ENCODE measurements around the gene DNAJC11.
"Not testable (repeated sequence)": the region's sequence is repeated elsewhere in the genome, so short reads cannot be mapped to it uniquely, and the experiment has no call there.

Gene DNAJC11, protein sequence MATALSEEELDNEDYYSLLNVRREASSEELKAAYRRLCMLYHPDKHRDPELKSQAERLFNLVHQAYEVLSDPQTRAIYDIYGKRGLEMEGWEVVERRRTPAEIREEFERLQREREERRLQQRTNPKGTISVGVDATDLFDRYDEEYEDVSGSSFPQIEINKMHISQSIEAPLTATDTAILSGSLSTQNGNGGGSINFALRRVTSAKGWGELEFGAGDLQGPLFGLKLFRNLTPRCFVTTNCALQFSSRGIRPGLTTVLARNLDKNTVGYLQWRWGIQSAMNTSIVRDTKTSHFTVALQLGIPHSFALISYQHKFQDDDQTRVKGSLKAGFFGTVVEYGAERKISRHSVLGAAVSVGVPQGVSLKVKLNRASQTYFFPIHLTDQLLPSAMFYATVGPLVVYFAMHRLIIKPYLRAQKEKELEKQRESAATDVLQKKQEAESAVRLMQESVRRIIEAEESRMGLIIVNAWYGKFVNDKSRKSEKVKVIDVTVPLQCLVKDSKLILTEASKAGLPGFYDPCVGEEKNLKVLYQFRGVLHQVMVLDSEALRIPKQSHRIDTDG

DNA sequence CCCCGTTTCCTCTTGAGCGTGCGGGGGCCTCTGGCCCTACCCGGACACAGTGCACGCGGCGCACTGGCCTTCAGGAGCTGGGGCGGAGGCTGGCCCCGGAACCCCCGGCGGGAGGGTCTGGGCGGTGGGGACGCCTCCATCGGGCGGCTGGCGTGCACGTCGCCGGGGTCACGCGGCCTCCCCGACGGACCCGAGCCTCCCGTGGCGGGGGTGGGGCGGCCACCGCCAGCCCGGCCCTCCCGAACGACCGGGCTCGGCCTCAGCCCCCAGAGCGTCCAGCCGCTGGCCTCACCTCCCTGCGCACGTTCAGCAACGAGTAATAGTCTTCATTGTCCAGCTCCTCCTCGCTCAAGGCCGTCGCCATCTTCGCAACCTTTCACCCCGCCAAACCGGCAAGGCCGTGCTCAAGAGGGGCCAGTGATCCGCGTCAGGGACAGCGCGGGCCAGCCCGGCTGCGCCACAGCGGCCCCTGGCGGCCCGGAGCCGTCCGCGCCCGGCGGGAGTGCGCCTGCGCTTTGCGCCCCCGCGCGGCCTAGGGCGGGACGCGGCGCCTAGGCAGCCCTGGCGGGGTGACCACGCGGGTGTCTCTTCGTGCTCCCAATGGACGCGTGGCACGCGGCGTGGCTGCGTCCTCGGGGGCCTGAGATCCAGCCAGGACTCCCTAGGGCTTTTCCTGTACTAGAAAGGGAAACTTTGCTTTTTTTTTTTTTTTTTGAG, at the start of gene DNAJC11:
TSS of gene DNAJC11 (minus strand) at position 380 of the 717 bp plus-strand sequence. CDS start at position 364, 16 bp downstream.
- DNase-seq (ENCODE audit: low read depth in 2 of 2): peak; percentile 77 to 83

DNA sequence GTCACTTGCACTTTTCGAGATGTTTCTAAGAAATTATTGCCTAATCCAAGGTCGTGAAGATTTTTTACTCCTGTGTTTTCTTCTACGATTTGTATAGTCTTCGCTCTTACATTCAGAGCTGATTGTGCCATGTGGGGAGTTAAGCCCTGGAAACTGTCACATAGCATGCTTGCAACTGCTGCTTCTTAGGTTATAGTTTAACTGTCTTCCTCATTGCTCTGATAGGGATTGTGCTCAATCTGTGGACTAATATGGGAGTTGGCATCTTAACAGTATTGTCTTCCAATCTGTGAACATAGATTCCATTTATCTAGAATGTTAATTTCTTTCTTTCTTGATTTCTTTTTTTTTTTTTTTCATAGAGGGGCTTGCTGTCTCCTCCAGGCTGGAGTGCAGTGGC, 48.9 kb upstream of the DNAJC11 start:
- DNase-seq (ENCODE audit: low read depth in 2 of 2): no peak

DNA sequence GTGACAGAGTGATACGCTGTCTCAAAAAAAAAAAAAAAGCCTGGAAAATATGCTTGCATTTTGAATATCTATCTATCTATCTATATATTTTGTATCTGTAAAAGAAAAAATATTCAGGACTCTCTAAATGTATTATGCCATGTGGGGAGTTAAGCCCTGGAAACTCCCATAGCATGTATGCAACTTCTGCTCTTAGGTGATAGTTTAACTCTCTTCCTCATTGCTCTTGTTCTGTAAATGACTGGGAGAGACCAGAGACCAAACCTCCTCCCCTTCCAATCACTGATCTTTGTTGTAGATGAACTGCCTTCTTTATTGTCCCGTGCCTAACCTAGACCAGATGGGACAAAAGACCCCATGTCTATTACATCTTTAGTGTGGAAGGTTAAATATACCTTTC, 46.1 kb upstream of the DNAJC11 start:
- no peak for DNase-seq (ENCODE audit: low read depth in 2 of 2)

DNA sequence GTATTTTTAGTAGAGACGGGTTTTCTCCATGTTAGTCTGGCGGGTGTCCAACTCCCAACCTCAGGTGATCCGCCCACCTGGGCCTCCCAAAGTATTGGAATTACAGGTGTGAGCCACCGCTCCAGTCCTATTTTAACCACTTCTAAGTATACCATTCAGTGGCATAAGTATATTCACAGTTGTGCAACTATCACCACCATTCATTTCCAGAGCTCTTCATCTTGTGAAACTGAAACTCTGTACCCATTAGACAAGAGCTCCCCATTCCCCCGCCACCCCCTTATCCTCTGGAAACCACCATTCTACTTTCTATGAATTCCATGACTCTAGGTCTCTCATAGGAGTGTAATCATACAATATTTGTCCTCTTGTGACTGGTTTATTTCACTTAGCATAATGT, 43.5 kb upstream of the DNAJC11 start:
- DNase-seq (ENCODE audit: low read depth in 2 of 2): no peak

DNA sequence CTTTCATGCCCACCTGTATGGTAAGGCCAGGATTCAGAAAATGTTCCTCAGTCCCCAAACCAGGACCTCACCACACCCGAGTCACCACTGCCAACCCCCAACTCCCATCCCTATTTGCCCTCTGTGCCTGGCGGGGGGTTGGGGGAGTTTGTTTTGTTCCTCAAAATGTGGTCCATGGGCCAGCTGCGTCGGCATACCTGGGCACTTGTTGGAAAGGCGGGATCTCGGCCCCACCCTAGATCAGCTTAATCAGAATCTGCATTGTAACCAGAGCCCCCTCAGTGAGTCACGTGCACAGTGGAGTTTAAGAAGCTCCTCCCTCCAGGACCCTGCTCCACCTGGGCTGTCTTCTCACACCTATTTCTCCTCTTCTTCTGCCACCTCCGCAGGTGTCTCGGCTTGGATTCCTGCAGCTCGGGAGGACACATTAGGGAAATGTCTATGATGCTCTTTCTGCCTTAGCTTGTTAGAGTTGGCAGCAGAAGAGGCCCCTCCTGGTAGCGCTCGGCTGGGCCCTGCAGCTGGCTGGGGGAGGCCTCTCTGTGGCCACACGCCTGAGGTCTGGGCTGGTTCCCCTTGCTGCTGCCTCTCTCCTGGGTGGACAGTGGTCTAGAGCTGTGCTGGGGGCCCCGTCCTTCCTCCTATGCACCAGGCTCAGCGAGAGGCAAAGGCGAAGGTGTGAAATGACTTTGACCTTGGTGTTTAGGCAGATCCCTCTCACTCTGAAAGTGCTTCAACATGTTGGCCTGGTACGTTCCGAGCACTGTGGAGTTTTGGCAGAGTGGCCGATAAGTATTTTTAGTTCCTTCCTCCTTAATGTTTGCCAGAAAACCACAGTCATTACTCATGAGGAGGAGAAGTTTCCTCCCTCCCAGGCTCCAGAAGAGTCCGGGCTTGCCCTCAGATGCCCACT, 41.8 kb upstream of the DNAJC11 start:
- DNase-seq (ENCODE audit: low read depth in 2 of 2): no peak

DNA sequence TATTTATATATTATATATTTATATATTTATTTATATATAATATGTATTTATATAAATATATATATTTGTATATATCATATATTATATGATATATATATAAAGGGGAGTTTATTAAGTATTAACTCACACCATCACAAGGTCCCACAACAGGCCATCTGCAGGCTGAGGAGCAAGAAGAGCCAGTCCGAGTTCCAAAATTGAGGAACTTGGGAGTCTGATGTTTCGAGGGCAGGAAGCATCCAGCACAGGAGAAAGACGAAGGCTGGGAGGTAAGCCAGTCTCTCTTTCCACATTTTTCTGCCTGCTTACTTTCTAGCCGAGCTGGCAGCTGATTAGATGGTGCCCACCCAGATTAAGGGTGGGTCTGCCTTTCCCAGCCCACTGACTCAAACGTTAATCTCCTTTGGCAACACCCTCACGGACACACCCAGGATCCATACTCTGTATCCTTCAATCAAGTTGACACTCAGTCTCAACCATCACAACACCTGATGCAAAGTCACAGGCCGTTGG, 41.1 kb upstream of the DNAJC11 start:
- not testable (repeated sequence) for DNase-seq (ENCODE audit: low read depth in 2 of 2)

DNA sequence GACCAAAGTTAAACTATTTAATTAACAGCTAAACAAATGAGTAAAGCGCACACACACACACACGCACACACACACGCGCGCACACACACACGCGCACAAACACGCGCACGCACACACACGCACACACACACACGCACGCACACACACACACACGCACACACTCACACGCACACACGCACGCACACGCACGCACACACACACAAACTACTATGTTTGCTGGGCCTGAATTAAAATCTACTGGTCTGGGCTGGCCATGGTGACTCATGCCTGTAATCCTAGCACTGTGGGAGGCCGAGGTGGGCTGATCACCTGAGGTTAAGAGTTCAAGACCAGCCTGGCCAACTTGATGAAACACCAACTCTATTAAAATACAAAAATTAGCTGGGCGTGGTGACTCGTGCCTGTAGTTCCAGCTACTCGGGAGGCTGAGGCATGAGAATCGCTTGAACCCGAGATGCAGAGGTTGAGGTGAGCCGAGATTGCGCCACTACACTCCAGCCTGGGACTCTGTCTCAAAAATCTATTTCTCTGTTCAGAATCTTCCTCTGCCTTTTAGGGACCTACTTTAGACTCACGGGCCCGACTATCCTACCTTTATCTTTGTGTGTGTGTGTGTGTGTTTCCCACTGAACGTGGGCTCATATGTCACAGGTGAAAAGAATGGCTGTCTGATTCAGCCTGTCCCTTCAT, 37.5 kb upstream of the DNAJC11 start:
- DNase-seq (ENCODE audit: low read depth in 2 of 2): no peak

DNA sequence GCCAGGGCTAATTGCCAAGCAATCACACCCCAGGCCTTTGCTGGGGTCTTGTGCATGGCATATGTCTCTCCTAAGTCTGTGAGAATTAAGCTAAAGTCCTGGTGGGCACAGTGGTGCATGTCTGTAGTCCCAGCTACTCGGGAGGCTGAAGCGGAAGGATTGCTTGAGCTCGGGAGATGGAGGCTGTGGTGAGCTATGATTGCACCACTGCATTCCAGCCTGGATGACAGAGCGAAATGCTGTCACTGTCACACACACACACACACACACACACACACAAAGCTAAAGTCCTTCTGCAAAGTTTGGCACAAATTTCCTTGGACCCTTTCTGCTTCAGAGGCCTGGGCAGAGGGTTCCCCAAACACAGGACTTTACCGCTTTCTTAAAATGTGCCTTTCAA, 31.3 kb upstream of the DNAJC11 start:
- DNase-seq (ENCODE audit: low read depth in 2 of 2): no peak

DNA sequence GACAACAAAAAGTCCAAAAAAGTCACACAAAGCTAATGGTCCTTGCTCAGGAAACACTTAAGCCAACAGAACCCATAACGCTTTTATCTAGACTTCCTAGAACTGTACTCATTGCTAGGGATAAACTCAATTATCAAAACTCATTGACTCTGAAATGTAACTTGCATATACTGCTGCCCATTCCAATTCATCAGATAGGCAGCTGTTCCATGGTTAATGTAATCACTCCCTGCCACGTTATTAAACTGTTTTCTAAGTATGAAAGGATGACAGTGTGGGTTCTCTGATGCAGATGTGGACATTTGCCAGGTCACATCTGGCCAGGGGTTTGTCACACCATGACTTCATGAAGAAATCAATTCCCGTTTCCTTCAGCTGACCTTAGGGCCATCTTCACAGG, 30.3 kb upstream of the DNAJC11 start:
- DNase-seq (ENCODE audit: low read depth in 2 of 2): no peak

DNA sequence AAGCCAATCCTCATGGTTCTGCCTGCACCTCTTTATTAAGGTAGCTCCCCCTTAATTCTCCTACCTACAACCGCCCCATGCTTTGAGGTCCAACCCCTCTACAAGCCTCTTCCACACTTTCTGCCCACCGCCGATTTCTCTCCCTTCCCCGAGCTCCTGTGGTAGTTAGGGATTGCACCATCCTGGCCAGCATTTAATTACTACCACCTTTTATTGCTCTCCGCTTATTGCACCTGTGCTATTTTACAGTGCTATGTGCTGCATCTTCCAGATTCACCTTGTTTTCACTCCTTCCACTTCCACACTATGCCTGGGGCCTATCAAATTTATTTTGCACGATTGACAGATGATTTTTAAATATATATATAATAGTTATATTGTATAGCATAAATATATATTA, 29.3 kb upstream of the DNAJC11 start:
- DNase-seq (ENCODE audit: low read depth in 2 of 2): no peak

DNA sequence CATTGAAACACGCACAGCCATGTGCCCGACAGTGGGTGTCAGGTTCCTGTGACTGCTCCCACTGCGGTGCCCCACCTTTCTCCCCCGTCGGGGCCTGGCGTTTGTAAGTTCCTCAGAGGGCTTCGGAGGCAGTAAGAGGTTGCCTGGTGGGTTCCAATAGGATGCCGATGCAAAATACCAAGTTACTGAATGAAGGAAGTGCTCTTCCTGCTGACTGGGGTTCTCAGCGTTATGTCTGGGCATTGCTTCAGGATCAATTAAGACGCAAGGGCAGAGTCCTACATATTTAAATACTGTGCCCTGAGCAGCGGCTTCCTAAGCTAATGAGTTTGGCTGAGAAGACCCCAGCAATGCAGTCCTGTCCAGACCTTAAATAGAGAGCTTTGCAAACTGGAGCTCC, 28.9 kb upstream of the DNAJC11 start:
- DNase-seq (ENCODE audit: low read depth in 2 of 2): no peak

DNA sequence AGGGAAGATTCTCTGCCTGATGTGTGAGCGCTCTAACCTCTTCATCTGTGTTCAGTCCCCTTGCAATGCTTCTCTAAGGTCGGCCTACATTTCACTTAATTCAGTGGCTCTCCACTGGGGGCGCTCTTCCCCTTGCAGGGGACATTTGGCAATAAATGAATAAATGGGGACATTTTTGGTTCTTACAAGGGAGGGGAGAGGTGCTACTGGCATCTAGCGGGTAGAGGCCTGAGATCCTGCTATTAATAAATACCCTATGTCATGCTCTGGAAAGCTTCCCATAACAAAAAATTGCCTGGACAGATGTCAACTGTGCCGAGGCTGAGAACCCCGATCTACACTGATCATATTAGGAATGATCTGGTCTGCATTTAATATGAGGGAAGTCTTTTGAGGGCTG, 25.9 kb upstream of the DNAJC11 start:
- DNase-seq (ENCODE audit: low read depth in 2 of 2): peak in 1 of 2 donors; percentile 24

DNA sequence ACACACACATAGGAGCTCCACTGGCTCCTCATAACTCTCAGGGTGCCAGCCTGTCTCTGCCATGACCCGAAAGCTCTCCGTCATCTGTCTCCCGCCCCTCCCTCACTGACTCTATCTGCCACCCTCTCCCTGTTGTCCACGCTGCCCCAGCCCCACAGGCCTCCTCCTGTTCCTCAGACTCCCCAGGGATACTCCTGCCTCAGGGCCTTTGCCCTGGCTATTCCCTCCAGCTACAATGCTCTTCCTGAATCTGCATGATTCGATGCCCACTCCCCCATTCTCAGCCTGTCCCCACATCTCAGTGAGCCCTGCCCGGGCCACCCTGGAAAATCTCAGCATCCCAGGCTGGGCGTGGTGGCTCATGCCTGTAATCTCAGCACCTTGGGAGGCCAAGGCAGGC, 24.6 kb upstream of the DNAJC11 start:
- DNase-seq (ENCODE audit: low read depth in 2 of 2): no peak

DNA sequence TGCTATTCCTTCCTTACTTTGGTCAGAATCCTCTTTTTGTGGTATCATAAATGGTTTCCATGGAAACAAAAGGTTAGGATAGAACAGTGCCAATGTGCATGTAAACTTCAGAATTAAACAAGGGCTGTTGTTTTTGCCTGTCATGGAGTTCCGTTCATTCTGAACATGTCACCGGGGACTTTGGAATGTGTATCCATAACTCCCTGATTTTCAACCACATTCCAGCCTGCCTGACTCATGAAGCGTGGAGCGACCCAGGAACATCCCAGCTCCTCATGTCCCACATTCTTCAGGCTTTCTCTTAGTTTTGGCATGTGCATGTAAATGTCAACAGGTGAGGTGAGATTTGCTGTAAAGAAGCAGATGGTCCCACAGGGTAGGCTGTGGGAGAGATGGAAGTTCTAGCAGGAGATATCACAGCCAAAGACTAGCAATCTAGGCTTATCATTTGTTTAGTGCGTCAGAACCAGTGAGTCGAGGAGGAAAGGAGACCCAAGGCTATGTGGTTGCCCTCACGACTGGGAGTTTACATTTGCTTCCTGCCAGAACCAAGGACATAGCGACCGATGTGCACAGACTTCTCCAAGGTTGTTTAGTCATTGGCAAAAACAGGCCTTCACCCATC, 23.0 kb upstream of the DNAJC11 start:
- no peak for DNase-seq (ENCODE audit: low read depth in 2 of 2)

DNA sequence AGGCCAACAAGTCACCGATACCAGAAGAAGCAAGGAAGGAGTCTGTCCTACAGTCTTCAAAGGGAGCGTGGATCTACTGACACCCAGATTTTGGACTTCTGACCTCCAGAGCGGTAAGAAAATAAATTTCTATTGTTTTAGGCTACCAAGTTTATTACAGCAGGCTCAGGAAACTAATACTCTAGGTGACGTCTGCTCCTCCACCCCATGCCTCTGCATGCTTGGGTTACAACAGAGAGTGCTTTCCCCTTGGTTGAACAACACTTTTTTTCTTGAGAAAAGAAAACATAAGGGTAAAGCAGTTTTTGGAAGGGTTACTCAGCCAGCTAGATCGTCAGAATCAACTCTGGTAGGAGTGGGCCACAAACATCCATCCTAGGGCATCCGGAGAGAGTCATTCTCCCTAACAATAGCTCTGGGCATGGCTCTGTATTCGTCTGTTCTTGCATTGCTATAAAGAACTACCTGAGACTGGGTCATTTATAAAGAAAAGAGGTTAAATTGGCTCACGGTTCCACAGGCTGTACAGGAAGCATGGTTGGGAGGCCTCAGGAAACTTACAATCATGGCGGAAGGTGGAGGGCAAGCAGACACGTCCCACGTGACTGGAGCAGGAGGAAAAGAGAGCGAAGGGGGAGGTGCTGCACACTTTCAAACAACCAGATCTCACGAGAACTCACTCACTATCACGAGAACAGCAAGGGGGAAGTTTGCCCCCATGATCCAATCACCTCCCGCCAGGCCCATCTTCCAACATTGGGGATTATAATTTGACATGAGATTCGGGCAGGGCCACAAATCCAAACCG, 22.2 kb upstream of the DNAJC11 start:
- no peak for DNase-seq (ENCODE audit: low read depth in 2 of 2)

DNA sequence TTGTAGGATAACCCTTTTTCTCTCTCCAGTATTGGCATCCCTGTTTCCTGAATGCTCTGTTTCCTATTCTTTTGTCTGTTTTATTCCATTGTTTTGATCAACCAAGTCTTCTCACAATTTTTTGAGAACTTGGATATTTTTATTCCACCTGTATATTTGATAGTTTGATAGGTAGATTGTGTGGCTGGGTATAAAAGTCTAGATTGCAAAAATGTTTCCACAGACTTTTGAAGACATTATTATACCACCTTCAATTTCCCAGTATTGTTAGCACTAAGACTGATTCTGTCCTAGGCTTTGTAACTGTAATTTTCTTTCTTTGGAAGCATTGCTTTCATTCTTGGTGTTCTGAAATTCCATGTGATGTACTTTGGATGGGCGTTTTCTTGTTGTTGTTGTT, 9.6 kb upstream of the DNAJC11 start:
- no peak for DNase-seq (ENCODE audit: low read depth in 2 of 2)

DNA sequence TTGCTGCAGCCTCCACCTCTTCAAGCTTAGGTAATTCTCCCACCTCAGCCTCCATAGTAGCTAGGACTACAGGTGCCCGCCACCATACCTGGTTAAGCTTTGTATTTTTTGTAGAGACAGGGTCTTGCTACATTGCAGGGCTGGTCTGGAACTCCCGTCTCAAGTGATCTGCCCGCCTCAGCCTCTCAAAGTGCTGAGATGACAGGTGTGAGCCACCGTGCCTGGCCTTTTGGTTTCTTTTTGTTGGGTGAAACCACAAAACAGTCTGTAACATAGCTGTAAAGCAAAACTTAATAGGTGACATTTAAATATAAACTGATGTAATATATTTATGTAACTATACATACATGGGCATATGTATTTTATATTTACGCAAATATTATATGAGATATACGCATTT, 3.1 kb upstream of the DNAJC11 start:
- DNase-seq (ENCODE audit: low read depth in 2 of 2): no peak

DNA sequence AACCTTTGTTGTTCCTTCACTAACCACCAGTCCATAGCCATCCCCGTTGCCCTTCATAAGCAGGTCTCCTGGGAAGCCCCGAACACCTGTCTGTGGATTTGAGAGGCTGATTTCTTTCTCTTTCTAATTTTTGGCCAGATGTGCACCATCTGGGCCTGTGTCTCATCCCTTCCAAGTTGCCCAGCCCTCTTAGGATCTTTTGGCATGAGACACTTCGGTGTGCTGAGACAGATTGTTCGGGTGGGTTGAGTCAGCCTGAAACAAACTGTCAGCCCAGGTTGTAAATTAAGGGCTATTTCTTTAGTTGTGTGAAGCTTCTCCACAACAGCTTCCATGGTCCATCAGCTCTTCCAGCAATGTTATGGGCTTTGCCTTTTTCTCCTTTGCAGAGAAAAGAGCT, 1.4 kb upstream of the DNAJC11 start:
- no peak for DNase-seq (ENCODE audit: low read depth in 2 of 2)

DNA sequence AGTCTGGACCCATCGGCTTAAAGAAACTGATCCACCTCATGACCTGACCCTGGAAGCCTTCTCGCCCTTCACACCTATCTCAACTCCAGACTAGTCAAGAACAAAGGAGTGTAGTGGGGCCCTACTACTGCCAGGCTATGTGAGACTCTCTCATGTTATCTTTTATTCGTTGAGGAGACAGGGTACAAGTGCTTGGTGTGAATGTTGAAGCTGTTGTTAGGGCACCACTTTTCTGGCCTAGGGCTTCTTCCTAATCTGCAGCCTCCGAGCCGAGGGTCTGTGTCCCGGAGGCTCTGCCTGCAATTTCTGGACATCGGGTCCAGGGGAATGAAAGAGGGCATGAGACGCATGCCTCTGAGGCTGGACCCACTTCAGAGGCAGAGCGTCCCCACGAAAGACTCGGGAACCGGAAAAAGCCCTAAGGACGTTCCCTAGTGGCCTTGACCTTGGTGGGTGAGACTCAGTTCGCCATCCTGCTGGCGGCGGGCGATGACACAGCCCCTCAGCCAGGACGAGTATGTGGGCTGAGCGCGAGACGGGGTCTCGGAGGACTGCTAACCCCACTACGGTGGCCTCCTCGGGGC, 671 bp downstream of the DNAJC11 start:
- DNase-seq (ENCODE audit: low read depth in 2 of 2): no peak

Data from activated CD8-positive, alpha-beta memory T cell treated with anti-CD3 and anti-CD28 coated beads for 4 hours (primary cell).